Smooth muscle cell of the brain vasculature (primary cell): ENCODE data around the gene RAB3B.
"Not testable (repeated sequence)": the region's sequence is repeated elsewhere in the genome, so short reads cannot be mapped to it uniquely, and the experiment has no call there.

Source experiments
- DNase-seq: peaks from one replicate; pipeline ENCODE4 v3.0.0-alpha.2; 2012; ENCODE audit warnings: low read depth, low spot score

RAB3B gene

GRCh38 chr1:51990478-51990965 is at the start of gene RAB3B:
RAB3B (minus strand) TSS chr1:51990700; CDS start chr1:51977117, 13,583 bp downstream.
- DNase-seq, result no peak

GRCh38 chr1:52037909-52038308 is 47.4 kb upstream of the RAB3B start:
- DNase-seq, result no peak

- no peak for DNase-seq
These were observed 46.9 kb upstream of the RAB3B start for GRCh38 chr1:52037402-52037814.

- no peak for DNase-seq
These were observed 43.5 kb upstream of the RAB3B start for GRCh38 chr1:52034050-52034384.

- DNase-seq, result peak; percentile 70
These were observed 42.9 kb upstream of the RAB3B start, which contains the start of gene KTI12 for GRCh38 chr1:52033190-52034049. KTI12 (minus strand) TSS chr1:52033810; CDS start chr1:52033761, 49 bp downstream.

GRCh38 chr1:52032785-52033131 is 42.3 kb upstream of the RAB3B start:
- DNase-seq, result no peak

- no peak for DNase-seq
These were observed 41.8 kb upstream of the RAB3B start for GRCh38 chr1:52032124-52032784.

- DNase-seq, result not testable (repeated sequence)
These were observed 38.3 kb upstream of the RAB3B start for GRCh38 chr1:52028839-52029238.

GRCh38 chr1:52028328-52028727 is 37.8 kb upstream of the RAB3B start:
- no peak for DNase-seq

- DNase-seq, result no peak
These were observed 35.8 kb upstream of the RAB3B start for GRCh38 chr1:52026278-52026677.

- DNase-seq, result no peak
These were observed 31.6 kb upstream of the RAB3B start for GRCh38 chr1:52022133-52022532.

GRCh38 chr1:52008071-52008809 is 17.7 kb upstream of the RAB3B start:
- no peak for DNase-seq

GRCh38 chr1:52007215-52008002 is 16.9 kb upstream of the RAB3B start:
- no peak for DNase-seq

GRCh38 chr1:52006081-52006553 is 15.6 kb upstream of the RAB3B start:
- DNase-seq, result not testable (repeated sequence)

- DNase-seq, result peak; percentile 28
These were observed 15.0 kb upstream of the RAB3B start for GRCh38 chr1:52005548-52005947.

- DNase-seq, result no peak
These were observed 13.4 kb upstream of the RAB3B start for GRCh38 chr1:52003877-52004276.

- DNase-seq, result peak; percentile 77
These were observed 11.8 kb upstream of the RAB3B start for GRCh38 chr1:52002038-52002917.

GRCh38 chr1:51998701-51999100 is 8.2 kb upstream of the RAB3B start:
- no peak for DNase-seq

GRCh38 chr1:51997974-51998382 is 7.5 kb upstream of the RAB3B start:
- DNase-seq, result no peak
